IMR-90 (cell line): ENCODE data around the gene EXOC4. TPM values are rescaled to one million over a fixed set of nuclear protein-coding genes. Genes with fewer than 3 reads are reported as not detected.

Experiments used
- ATAC-seq: fragments of 200-7000 bp; cut with Tn5 transposase; 2 replicates; pipeline ENCODE4 v1.9.1; 2020; ENCODE audit warnings: low read depth, mild to moderate bottlenecking, moderate library complexity
- BruUV-seq: library from RNA; stranded (reverse); fragments of 400-500 nt; replicated peaks from 2 replicates; lab custom pipeline; 2021; lab: Mats Ljungman, UMichigan
- CTCF ChIA-PET: fragments of 300-600 bp; formaldehyde crosslinking; extraction: SDS; loops from one replicate; lab custom pipeline; 2021; ENCODE audit warnings: antibody characterized with exemption; lab: Yijun Ruan, JAX
- POLR2A ChIA-PET: fragments of 300-600 bp; sonication (Branson Sonifier 250); formaldehyde crosslinking; loops from one replicate; lab custom pipeline; 2022; ENCODE audit warnings: antibody characterized with exemption; ENCODE audit not compliant: unreplicated experiment; lab: Charles Lee
- DNase-seq: peaks from one replicate; pipeline ENCODE4 v3.0.0; 2013
- H2AFZ ChIP-seq: replicated peaks from 2 replicates; pipeline ENCODE3; 2013; ENCODE audit warnings: low read length, mild to moderate bottlenecking; ENCODE audit not compliant: poor library complexity
- H2AK5ac ChIP-seq: 2 replicates; pipeline ENCODE4 v1.6.1; 2013; ENCODE audit warnings: low read depth, low read length, inconsistent platforms
- H2AK9ac ChIP-seq: replicated peaks from 2 replicates; pipeline ENCODE3; 2013; ENCODE audit warnings: mild to moderate bottlenecking, low read depth, low read length, moderate library complexity; ENCODE audit not compliant: poor library complexity
- H2BK120ac ChIP-seq: 2 replicates; pipeline ENCODE4 v1.6.1; 2013; ENCODE audit warnings: low read depth, low read length, inconsistent platforms
- H2BK15ac ChIP-seq: 3 replicates; pipeline ENCODE4 v1.6.1; 2013; ENCODE audit warnings: low read depth, low read length, inconsistent platforms
- H2BK20ac ChIP-seq: 2 replicates; pipeline ENCODE4 v1.6.1; 2013; ENCODE audit warnings: low read depth, mild to moderate bottlenecking, inconsistent platforms, low read length, moderate library complexity
- H2BK5ac ChIP-seq: 2 replicates; pipeline ENCODE4 v1.6.1; 2013; ENCODE audit warnings: mild to moderate bottlenecking, low read depth, low read length, inconsistent platforms; ENCODE audit not compliant: poor library complexity, severe bottlenecking
- H3K14ac ChIP-seq: replicated peaks from 2 replicates; pipeline ENCODE4 v1.6.1; 2013; ENCODE audit warnings: low read depth, low read length, inconsistent platforms
- H3K18ac ChIP-seq: 2 replicates; pipeline ENCODE4 v1.6.1; 2013; ENCODE audit warnings: low read depth, low read length, control low read depth
- H3K23ac ChIP-seq: 2 replicates; pipeline ENCODE4 v1.6.1; 2013; ENCODE audit warnings: low read depth, low read length, inconsistent platforms
- H3K27ac ChIP-seq: 2 replicates; pipeline ENCODE4 v1.5.1; 2013; ENCODE audit warnings: mild to moderate bottlenecking, control low read depth, low read length; ENCODE audit not compliant: insufficient read depth
- H3K27me3 ChIP-seq: 2 replicates; pipeline ENCODE4 v1.6.1; 2013; ENCODE audit warnings: low read length; ENCODE audit not compliant: control insufficient read depth, insufficient read depth
- H3K36me3 ChIP-seq: 2 replicates; pipeline ENCODE4 v1.6.1; 2013; ENCODE audit warnings: low read length, mixed read lengths; ENCODE audit not compliant: control insufficient read depth, insufficient read depth
- H3K4ac ChIP-seq: 2 replicates; pipeline ENCODE4 v1.6.1; 2013; ENCODE audit warnings: low read depth, low read length, inconsistent platforms
- H3K4me1 ChIP-seq: 2 replicates; pipeline ENCODE4 v1.6.1; 2013; ENCODE audit warnings: low read length, mixed read lengths; ENCODE audit not compliant: control insufficient read depth, insufficient read depth
- H3K4me2 ChIP-seq: 2 replicates; pipeline ENCODE4 v1.6.1; 2013; ENCODE audit warnings: low read depth, mild to moderate bottlenecking, control low read depth, low read length, moderate library complexity
- H3K4me3 ChIP-seq: 2 replicates; pipeline ENCODE4 v1.5.1; 2013; ENCODE audit warnings: low read depth, mild to moderate bottlenecking, control low read depth, low read length, moderate library complexity; ENCODE audit not compliant: insufficient read depth
- H3K56ac ChIP-seq: 2 replicates; pipeline ENCODE4 v1.6.1; 2013; ENCODE audit warnings: low read length, inconsistent platforms; ENCODE audit not compliant: insufficient read depth; ENCODE audit errors: extremely low read depth
- H3K79me1 ChIP-seq, 2 experiments: 2 replicates each; pipeline ENCODE4 v1.6.1; 2013; ENCODE audit warnings: low read length in 2 of 2, inconsistent platforms in 1 of 2, low read depth in 1 of 2
- H3K9ac ChIP-seq: 2 replicates; pipeline ENCODE4 v1.6.1; 2013; ENCODE audit warnings: low read depth, low read length, control low read depth
- H3K9me1 ChIP-seq: 2 replicates; pipeline ENCODE4 v1.6.1; 2013; ENCODE audit warnings: low read length, inconsistent platforms; ENCODE audit not compliant: insufficient read depth
- H3K9me3 ChIP-seq: 2 replicates; pipeline ENCODE4 v1.6.1; 2013; ENCODE audit warnings: low read length; ENCODE audit not compliant: control insufficient read depth, insufficient read depth
- H4K20me1 ChIP-seq: 2 replicates; pipeline ENCODE4 v1.6.1; 2013; ENCODE audit warnings: low read length, inconsistent platforms; ENCODE audit not compliant: insufficient read depth
- H4K5ac ChIP-seq: 2 replicates; pipeline ENCODE4 v1.6.1; 2013; ENCODE audit warnings: mild to moderate bottlenecking, low read depth, low read length, control low read depth
- H4K8ac ChIP-seq, 2 experiments: 2 replicates each; pipeline ENCODE4 v1.6.1; 2013; ENCODE audit warnings: low read depth in 2 of 2, low read length in 2 of 2, control low read depth in 1 of 2, inconsistent platforms in 1 of 2
- H4K91ac ChIP-seq: 2 replicates; pipeline ENCODE4 v1.6.1; 2013; ENCODE audit warnings: low read depth, low read length, inconsistent platforms; ENCODE audit not compliant: insufficient read depth
- RCOR1 ChIP-seq: IDR thresholded peaks from 2 replicates; pipeline ENCODE4 v1.6.1; 2012; ENCODE audit warnings: mild to moderate bottlenecking, low read length, improper control_type of control experiment; ENCODE audit not compliant: insufficient replicate concordance
- WGBS, 2 experiments: methylation state at CpG; one replicate each; pipeline versions ENCODE4 v1.1.5 to v1.1.7; 2013; ENCODE audit warnings: missing lambda C conversion rate in 2 of 2; ENCODE audit not compliant: insufficient read length in 1 of 2; ENCODE audit errors: extremely low coverage in 2 of 2; 5-methylcytosine and 5-hydroxymethylcytosine counted together
- dilution Hi-C: fragments of 300-500 bp; cut with HindIII; formaldehyde crosslinking; loops from one replicate; pipeline ENCODE4 v1.14.3; 2018; ENCODE audit warnings: low sequenced_read_pairs; ENCODE audit not compliant: unreplicated experiment
- in situ Hi-C: fragments of 300-500 bp; cut with MboI; formaldehyde crosslinking; loops from 3 replicates; pipeline ENCODE4 v1.14.3; 2019; ENCODE audit warnings: low sequenced_read_pairs, inconsistent platforms, mixed read lengths
- intact Hi-C: fragments of 100-400 bp; cut with micrococcal nuclease; formaldehyde crosslinking; loops from 2 replicates; pipeline ENCODE4 v1.10.0; 2022
- polyA plus RNA-seq, 3 experiments: library from polyadenylated mRNA; depleted of rRNA; stranded (reverse); fragments of >200 nt; gene quantifications; 2 replicates each; pipeline ENCODE4 v1.2.3, GENCODE V29; 2012; ENCODE audit warnings: low replicate concordance in 1 of 3
- total RNA-seq: library from RNA; depleted of rRNA; stranded (reverse); fragments of >200 nt; gene quantifications from 2 replicates; pipeline ENCODE4 v1.2.3, GENCODE V29; 2012

The EXOC4 gene
- total and polyA plus RNA-seq, 2 of the 4 experiments (the other 2 are of a cell fraction), result 25.4 to 94.6 TPM

GRCh38 chr7:133528796-133529195 lies 275.9 kb downstream of the EXOC4 start:
- CTCF ChIA-PET, result no interaction called here
- no CpG with 5 or more reads among the region's 1 CpG for WGBS, 2 experiments

More at GRCh38 chr7:133528796-133529195, 275.9 kb downstream of the EXOC4 start:
- no peak overlapping the region for H4K5ac ChIP-seq
- H2AFZ ChIP-seq, result no peak overlapping the region
- no peak overlapping the region for H3K4me2 ChIP-seq
- H3K36me3 ChIP-seq, result no peaks in the 10 kb centered on the region
- no peak overlapping the region for H4K91ac ChIP-seq
- TF ChIP-seq RCOR1, result no peak
- H3K14ac ChIP-seq, result no peak overlapping the region
- no peak overlapping the region for H2AK9ac ChIP-seq
- H3K9me1 ChIP-seq, result no peaks in the 10 kb centered on the region
- no peak overlapping the region for H3K4ac ChIP-seq
- no peak overlapping the region for H4K8ac ChIP-seq
- H2BK120ac ChIP-seq, result no peak overlapping the region
- no peak overlapping the region for H3K23ac ChIP-seq
- no peak overlapping the region for H2AK5ac ChIP-seq
- H2BK20ac ChIP-seq, result no peak overlapping the region
- H3K9me3 ChIP-seq, result no peaks in the 10 kb centered on the region
- no peak overlapping the region for H3K27ac ChIP-seq
- ATAC-seq (no peak), DNase-seq (no peak)
- no peaks in the 10 kb centered on the region for H3K27me3 ChIP-seq
- no peaks in the 10 kb centered on the region; the same call in 1 of the 2 replicates for H3K4me1 ChIP-seq
- POLR2A ChIA-PET, result no interaction called here
- no peak overlapping the region for H3K9ac ChIP-seq
- H3K18ac ChIP-seq, result no peak overlapping the region
- no peaks in the 10 kb centered on the region for H4K20me1 ChIP-seq
- H2BK5ac ChIP-seq, result no peak overlapping the region
- BruUV-seq, result no TSS peak
- intact Hi-C loops, result no loop called here
- dilution Hi-C loops, result no loop called here
- in situ Hi-C loops, result no loop called here
- no peak overlapping the region for H2BK15ac ChIP-seq
- no peak overlapping the region for H3K4me3 ChIP-seq
- no peaks in the 10 kb centered on the region for H3K79me1 ChIP-seq
- no peak overlapping the region for H3K56ac ChIP-seq
